ACC112 (cell line): ENCODE data around the gene LCLAT1.
"Not testable (repeated sequence)": the region's sequence is repeated elsewhere in the genome, so short reads cannot be mapped to it uniquely, and the experiment has no call there.

Experiments
- H2AFZ ChIP-seq: fragments of 200-600 bp; sonication (generic); one replicate; pipeline ENCODE4 v1.6.0; 2017; ENCODE audit warnings: antibody characterized with exemption, low read length; ENCODE audit not compliant: unreplicated experiment
- H3K27ac ChIP-seq: fragments of 200-600 bp; sonication (generic); 2 replicates; pipeline ENCODE4 v1.5.1; 2014; ENCODE audit warnings: low read depth, mild to moderate bottlenecking, antibody characterized with exemption, low read length, moderate library complexity
- H3K27me3 ChIP-seq: fragments of 200-600 bp; sonication (generic); 2 replicates; pipeline ENCODE4 v1.6.1; 2014; ENCODE audit warnings: mild to moderate bottlenecking, antibody characterized with exemption, low read length, moderate library complexity, mixed read lengths; ENCODE audit not compliant: insufficient read depth
- H3K36me3 ChIP-seq: fragments of 200-600 bp; sonication (generic); 2 replicates; pipeline ENCODE4 v1.6.1; 2016; ENCODE audit warnings: mild to moderate bottlenecking, antibody characterized with exemption, low read length, moderate library complexity, mixed read lengths; ENCODE audit not compliant: insufficient read depth
- H3K4me1 ChIP-seq: fragments of 200-600 bp; sonication (generic); one replicate; pipeline ENCODE4 v1.6.1; 2016; ENCODE audit warnings: low read length, mixed read lengths; ENCODE audit not compliant: insufficient read depth, unreplicated experiment, control insufficient read depth
- H3K4me3 ChIP-seq: fragments of 200-600 bp; sonication (generic); 2 replicates; pipeline ENCODE4 v1.5.1; 2014; ENCODE audit warnings: mild to moderate bottlenecking, low read depth, low read length
- H3K79me2 ChIP-seq: fragments of 200-600 bp; sonication (generic); one replicate; pipeline ENCODE4 v1.6.0; 2016; ENCODE audit warnings: low read length; ENCODE audit not compliant: control insufficient read depth, unreplicated experiment, insufficient read depth

Gene LCLAT1

GRCh38 chr2:30643013-30643412, 196.0 kb downstream of the LCLAT1 start:
- H3K4me1 ChIP-seq, H3K4me3 ChIP-seq, H2AFZ ChIP-seq: not testable (repeated sequence)

GRCh38 chr2:30643674-30644073, 196.6 kb downstream of the LCLAT1 start:
- Histone ChIP-seq H3K79me2 (no peaks in the 10 kb centered on the region), H2AFZ (no peak overlapping the region), H3K4me1 (no peaks in the 10 kb centered on the region), H3K27ac (no peak overlapping the region), H3K4me3 (no peak overlapping the region), H3K36me3 (no peaks in the 10 kb centered on the region), H3K27me3 (no peaks in the 10 kb centered on the region)

More at GRCh38 chr2:30643013-30643412, 196.0 kb downstream of the LCLAT1 start:
- H3K27ac ChIP-seq, H3K27me3 ChIP-seq, H3K36me3 ChIP-seq, H3K79me2 ChIP-seq: not testable (repeated sequence)

GRCh38 chr2:30645081-30645744, 198.2 kb downstream of the LCLAT1 start:
- H3K79me2 ChIP-seq, result no peaks in the 10 kb centered on the region
- no peaks in the 10 kb centered on the region for H3K36me3 ChIP-seq
- no peaks in the 10 kb centered on the region for H3K27me3 ChIP-seq
- no peak overlapping the region for H2AFZ ChIP-seq
- H3K27ac ChIP-seq, result no peak overlapping the region
- no peaks in the 10 kb centered on the region for H3K4me1 ChIP-seq
- no peak overlapping the region for H3K4me3 ChIP-seq

- H3K27me3 ChIP-seq, result no peaks in the 10 kb centered on the region
Measured at GRCh38 chr2:30645745-30646119, 198.7 kb downstream of the LCLAT1 start.

GRCh38 chr2:30647752-30648457, 200.9 kb downstream of the LCLAT1 start:
- H3K27ac ChIP-seq, result no peak overlapping the region
- no peaks in the 10 kb centered on the region for H3K79me2 ChIP-seq
- H3K4me1 ChIP-seq, result no peaks in the 10 kb centered on the region

More at GRCh38 chr2:30645745-30646119, 198.7 kb downstream of the LCLAT1 start:
- H3K4me1 ChIP-seq, result no peaks in the 10 kb centered on the region
- H3K79me2 ChIP-seq, result no peaks in the 10 kb centered on the region
- no peak overlapping the region for H3K27ac ChIP-seq
- H3K4me3 ChIP-seq, result no peak overlapping the region
- H3K36me3 ChIP-seq, result no peaks in the 10 kb centered on the region
- no peak overlapping the region for H2AFZ ChIP-seq

GRCh38 chr2:30649278-30649677, 202.2 kb downstream of the LCLAT1 start:
- H3K4me1 ChIP-seq, result no peaks in the 10 kb centered on the region

More at GRCh38 chr2:30647752-30648457, 200.9 kb downstream of the LCLAT1 start:
- H3K4me3 ChIP-seq, result no peak overlapping the region
- no peaks in the 10 kb centered on the region for H3K36me3 ChIP-seq
- no peaks in the 10 kb centered on the region for H3K27me3 ChIP-seq
- no peak overlapping the region for H2AFZ ChIP-seq

GRCh38 chr2:30649828-30650227, 202.8 kb downstream of the LCLAT1 start:
- H2AFZ ChIP-seq, result no peak overlapping the region
- no peaks in the 10 kb centered on the region for H3K4me1 ChIP-seq
- no peak overlapping the region for H3K4me3 ChIP-seq
- peaks cover 5% of the 10 kb centered on the region; the same call in 1 of the 2 replicates for H3K27me3 ChIP-seq
- H3K36me3 ChIP-seq, result no peaks in the 10 kb centered on the region
- H3K79me2 ChIP-seq, result no peaks in the 10 kb centered on the region
- H3K27ac ChIP-seq, result no peak overlapping the region

More at GRCh38 chr2:30649278-30649677, 202.2 kb downstream of the LCLAT1 start:
- Histone ChIP-seq H3K36me3 (no peaks in the 10 kb centered on the region), H3K27ac (no peak overlapping the region), H3K27me3 (peaks cover 5% of the 10 kb centered on the region; the same call in 1 of the 2 replicates), H3K79me2 (no peaks in the 10 kb centered on the region), H2AFZ (no peak overlapping the region), H3K4me3 (no peak overlapping the region)

GRCh38 chr2:30652271-30652915, 205.3 kb downstream of the LCLAT1 start:
- no peaks in the 10 kb centered on the region for H3K36me3 ChIP-seq
- no peaks in the 10 kb centered on the region for H3K79me2 ChIP-seq
- H3K4me1 ChIP-seq, result no peaks in the 10 kb centered on the region
- no peak overlapping the region for H3K27ac ChIP-seq
- H2AFZ ChIP-seq, result no peak overlapping the region
- H3K27me3 ChIP-seq, result peaks cover 5% of the 10 kb centered on the region; the same call in 1 of the 2 replicates
- H3K4me3 ChIP-seq, result no peak overlapping the region

GRCh38 chr2:30653847-30654246, 206.8 kb downstream of the LCLAT1 start:
- H3K36me3 ChIP-seq, result no peaks in the 10 kb centered on the region
- H3K4me3 ChIP-seq, result no peak overlapping the region
- no peaks in the 10 kb centered on the region for H3K4me1 ChIP-seq
- H3K79me2 ChIP-seq, result no peaks in the 10 kb centered on the region
- H2AFZ ChIP-seq, result no peak overlapping the region
- H3K27me3 ChIP-seq, result peaks cover 13% of the 10 kb centered on the region; the same call in 1 of the 2 replicates
- no peak overlapping the region for H3K27ac ChIP-seq

- H3K4me1 ChIP-seq, result no peaks in the 10 kb centered on the region
- H3K27ac ChIP-seq, result no peak overlapping the region
Measured at GRCh38 chr2:30654404-30654803, 207.4 kb downstream of the LCLAT1 start.

More at GRCh38 chr2:30654404-30654803, 207.4 kb downstream of the LCLAT1 start:
- H3K4me3 ChIP-seq, result no peak overlapping the region
- no peak overlapping the region for H2AFZ ChIP-seq
- H3K27me3 ChIP-seq, result peaks cover 13% of the 10 kb centered on the region; the same call in 1 of the 2 replicates
- no peaks in the 10 kb centered on the region for H3K79me2 ChIP-seq
- H3K36me3 ChIP-seq, result no peaks in the 10 kb centered on the region
